Activated CD4-positive, alpha-beta T cell treated with anti-CD3 and anti-CD28 coated beads, Interleukin-2, amount 50 U/mL, for 48 hours (primary cell): ENCODE results near the gene SEMA3C.
"Not testable (repeated sequence)": the region's sequence is repeated elsewhere in the genome, so short reads cannot be mapped to it uniquely, and the experiment has no call there.

Experiments used
- DNase-seq, 2 experiments: peaks; one replicate each; pipeline ENCODE4 v3.0.0-alpha.2; 2020

The SEMA3C gene

DNA sequence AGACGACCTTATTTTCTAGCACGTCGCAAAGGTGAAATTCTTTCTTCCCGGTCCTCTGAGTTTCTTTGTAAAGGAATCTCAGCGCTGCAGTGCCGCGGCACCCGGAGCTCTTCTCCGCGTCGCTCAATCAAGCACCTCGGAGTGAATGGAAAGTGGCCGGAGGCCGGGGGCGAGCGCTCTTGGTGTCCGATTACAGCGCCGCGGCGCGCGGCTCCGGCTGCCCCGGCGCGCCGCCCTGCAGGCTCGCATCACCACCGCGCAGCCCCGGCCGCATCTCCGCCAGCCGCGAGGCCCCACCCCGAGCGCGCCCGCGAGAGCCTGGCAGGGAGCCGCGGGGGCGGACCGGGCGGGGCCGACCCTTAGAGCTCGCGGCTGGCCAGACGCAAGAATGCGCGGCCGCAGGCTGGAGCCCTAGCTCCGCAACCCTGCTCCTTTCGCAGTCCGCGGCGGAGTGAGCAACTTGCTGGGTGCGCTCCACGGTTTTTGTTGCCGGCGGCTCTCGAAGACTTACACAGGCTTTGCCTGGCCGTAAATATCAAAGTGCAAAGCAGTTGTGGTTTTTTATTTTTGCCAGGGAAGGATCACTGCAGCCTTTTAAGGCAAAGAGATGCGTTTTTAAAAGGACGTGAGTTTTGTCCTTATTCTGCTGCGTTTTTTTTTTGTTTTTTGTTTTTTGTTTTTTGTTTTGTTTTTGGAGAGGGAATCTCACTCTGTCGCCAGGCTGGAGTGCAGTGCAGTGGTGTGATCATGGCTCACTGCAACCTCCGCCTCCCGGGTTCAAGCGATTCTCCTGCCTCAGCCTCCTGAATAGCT is at the start of gene SEMA3C:
Gene SEMA3C, minus strand, starts transcription at position 143 of the 813 bp plus-strand sequence. CDS start 2,270 bp downstream, outside the sequence.
- peak; percentile 1 to 5 for DNase-seq

DNA sequence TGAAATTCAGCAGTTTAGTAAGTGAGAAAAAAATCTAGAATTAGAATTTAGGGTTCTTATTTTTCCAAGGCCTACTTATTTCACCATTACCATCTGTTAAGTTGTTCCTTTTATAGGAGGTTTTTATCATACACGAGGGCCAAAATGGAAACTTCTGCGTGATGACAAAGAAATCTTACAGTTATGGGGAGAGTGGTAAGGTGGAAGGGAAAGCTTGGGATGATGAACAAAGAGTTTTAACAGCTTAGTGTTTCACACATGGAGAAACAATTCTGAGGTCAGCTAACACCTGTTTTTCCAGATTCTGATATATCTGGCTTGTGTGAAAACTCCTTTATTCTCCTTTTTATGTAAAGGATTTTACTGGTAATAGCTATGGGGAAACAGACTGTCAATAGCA is 49.8 kb upstream of the SEMA3C start:
- DNase-seq, result no peak

- DNase-seq, result no peak
Observed at GRCh38 chr7:80967917-80968297, 49.1 kb upstream of the SEMA3C start.

DNA sequence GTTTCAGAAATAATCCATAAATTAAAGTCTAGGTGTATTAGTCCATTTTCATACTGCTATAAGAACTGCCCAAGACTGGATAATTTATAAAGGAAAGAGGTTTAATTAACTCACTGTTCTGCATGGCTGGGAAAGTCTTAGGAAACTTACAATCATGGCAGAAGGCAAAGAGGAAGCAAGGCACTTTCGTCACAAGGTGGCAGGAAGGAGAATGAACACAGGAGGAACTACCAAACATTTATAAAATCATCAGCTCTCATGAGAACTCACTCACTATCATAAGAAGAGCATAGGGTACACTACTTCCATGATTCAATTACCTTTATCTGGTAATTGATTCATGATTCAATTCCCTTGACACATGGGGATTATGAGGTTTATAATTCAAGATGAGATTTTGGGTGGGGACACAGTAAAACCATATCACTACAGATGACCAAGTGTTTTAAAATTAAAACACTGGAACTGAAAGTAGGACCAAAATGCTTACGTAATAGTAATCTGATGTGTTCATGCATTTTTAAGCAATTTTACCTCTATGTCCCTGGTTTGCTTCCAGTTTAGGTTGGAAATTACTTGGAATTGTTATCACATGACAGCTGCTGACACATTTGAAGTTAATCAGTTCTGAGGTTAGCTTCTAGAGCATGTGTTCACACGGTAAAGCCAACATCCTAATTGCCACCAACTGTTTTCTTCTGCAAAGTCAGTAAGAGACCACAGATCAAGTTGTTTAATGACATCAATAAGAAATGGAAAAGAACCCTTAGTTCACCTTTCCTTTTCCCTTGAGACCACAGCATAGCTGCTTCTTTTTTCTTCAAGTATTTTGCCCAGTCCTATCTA is 48.4 kb upstream of the SEMA3C start:
- no peak for DNase-seq

- DNase-seq, result no peak
Observed at GRCh38 chr7:80960244-80960795, 41.5 kb upstream of the SEMA3C start.

DNA sequence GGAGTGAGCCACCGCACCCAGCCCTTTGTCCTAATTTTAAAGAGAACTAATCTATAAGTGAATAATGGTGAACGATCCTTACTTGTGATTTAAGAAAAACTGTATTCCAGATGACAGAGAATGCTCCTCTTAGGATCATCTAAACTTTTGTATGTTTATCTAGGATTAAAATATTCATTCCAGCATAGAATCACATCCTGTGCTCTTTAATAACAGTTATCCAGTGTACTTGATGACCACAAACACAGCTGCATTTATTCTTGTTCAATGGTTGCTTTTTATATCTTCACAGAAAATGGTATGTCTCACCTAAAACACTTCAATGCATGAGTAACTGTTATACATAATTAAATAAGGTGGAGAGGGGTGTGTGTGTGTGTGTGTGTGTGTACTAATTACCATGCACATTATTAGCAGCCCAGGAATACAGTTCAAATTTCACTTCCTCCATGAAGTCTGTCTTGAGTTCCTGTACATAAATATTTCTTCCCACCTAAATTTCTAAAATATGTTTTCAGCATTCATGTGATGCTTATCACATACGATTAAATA is 38.5 kb upstream of the SEMA3C start:
- DNase-seq, result no peak

GRCh38 chr7:80954191-80954590 is 35.3 kb upstream of the SEMA3C start:
- DNase-seq, result no peak

- DNase-seq, result no peak
Observed at GRCh38 chr7:80950550-80950967, 31.7 kb upstream of the SEMA3C start.

DNA sequence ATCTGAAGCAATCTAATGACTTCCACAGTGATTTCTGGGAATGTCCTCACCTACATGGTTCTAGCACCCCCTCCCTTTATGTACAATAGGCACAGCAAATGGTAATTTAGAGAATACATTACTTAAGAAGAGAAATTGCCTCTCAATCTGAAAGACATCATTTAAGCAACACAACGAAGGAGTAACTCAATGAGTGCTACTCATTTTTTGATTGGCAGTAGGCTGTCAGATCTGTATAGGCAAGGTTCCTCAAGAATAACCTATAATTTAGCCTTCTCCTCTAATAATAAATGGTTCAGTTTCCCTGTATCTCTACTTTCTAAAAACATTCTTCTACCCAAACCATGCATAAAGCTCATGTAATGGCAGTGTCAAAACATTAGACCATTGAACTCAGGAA is 30.6 kb upstream of the SEMA3C start:
- no peak for DNase-seq

GRCh38 chr7:80946858-80947257 is 28.0 kb upstream of the SEMA3C start:
- no peak for DNase-seq

GRCh38 chr7:80945976-80946375 is 27.1 kb upstream of the SEMA3C start:
- no peak for DNase-seq

DNA sequence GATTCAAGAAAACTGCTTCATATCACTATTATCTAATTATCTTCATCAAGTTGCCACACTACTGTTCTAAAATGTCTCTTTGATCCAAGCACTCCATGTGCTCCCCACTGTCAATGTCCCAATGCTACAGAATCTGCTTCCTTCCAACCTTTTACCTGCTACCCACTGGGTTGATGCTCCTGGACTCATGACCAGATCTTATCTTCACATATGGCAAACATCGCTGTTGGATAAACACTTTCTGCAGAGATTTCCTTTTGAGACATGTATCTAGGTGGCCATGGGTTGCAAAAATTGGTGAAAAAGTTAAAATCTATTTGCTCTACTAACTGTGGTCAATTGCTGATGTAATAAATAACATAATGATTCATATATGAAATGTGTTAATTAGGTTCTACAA is 24.5 kb upstream of the SEMA3C start:
- DNase-seq, result no peak

DNA sequence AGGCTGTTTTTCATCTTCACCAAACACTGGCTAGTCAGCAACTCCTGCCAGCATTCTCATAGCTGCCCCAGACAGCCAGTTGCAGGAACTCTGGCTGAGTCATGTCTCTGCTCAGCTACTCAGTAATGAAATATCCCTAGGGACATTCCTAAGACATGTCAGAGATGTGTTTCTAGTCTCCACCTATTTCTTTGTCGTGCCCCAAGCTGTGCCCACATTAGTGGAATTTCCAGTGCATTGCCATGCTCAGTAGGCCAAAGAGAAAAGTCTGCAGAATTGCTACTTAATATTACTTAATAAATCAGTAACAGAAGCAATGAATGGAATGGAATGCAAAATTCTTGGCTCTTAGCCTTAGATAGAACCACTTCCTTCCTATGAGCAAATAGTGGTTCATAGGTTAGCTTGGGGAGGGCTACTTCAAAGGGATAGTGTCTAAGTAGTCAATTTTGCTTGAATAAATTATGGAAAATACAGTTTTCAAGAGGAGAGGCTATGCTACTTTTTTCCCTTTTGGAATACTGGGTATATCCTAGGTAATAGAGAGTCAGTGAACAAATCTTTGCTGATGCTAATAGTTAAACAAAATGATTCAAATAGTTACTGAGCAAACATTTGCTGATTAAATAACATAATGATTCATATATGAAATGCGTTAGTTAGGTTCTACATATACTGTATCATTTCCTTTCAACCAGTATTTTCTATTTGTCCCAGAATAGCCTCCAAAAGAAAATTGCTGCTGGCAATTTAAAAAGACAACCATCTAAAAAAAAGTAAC is 23.6 kb upstream of the SEMA3C start:
- DNase-seq, result no peak

- DNase-seq, result no peak
Observed at GRCh38 chr7:80941208-80941758, 22.4 kb upstream of the SEMA3C start.

DNA sequence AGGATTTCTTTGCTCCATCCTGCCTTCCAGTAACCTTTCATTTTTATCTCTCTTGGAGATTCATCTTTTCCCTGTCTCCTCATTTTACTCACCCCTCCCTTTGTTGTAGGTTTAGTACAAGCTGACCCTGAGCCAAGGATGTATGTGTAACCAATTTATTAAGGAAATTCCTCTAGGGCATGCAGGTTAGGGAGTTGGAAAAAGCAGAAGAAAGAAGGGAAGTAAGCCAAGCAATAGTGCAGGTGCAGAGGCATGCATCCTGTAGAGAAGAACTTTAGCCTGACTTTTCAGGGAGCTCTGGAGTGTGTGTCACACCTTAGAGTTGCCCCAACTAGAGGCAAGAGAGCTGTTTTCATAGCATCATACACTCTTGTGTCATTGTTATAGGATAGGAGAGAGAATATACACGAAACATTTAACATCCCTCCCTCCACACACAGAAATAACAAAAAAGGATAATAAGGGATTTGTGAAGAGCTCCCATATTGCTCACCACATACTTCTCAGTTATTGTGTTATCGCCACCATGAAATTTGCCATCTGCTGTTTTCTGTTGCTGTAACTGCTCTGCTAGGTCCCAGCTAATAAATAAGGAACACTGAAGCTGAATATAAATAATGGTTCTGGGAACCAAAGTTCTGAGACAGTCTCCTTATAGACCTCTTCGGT is 21.8 kb upstream of the SEMA3C start:
- no peak for DNase-seq

DNA sequence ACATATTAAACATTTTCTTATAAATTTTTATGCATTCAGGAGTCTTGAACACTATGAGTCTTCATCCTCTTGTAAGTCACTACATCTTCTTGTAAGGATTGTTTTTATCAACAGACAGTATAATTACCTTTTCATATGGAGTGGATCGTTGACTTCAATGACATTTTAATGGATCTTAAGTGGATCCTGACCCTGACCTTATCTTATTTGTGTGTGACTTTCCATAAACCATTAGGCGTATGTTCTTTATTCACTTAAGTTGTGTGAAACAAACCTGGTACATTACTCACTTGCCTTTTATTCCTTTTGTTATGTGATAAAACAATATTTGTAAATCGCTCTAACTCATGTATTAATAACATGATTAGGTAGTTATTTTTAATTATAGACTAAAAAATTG is 18.5 kb upstream of the SEMA3C start:
- DNase-seq, result no peak

GRCh38 chr7:80935991-80936780 is 17.3 kb upstream of the SEMA3C start:
- no peak for DNase-seq

DNA sequence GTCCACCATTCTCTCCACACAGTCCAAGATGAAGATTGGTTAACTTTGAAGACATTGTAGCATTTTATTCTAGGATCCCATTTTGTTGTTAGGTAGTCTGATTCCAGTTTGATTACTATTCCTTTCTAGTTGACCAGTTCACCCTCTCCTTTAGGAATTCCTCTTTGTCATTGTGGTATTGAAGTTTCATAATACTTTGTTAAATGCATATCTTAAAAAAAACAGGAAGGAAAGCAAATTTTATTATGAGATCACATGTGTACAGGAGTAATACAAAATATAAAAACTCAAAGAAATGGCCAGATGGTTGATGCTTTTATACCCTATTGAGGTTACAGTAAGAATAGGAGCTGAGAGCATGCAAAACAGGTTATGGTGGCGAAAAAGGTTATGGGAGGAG is 15.5 kb upstream of the SEMA3C start:
- DNase-seq, result no peak

DNA sequence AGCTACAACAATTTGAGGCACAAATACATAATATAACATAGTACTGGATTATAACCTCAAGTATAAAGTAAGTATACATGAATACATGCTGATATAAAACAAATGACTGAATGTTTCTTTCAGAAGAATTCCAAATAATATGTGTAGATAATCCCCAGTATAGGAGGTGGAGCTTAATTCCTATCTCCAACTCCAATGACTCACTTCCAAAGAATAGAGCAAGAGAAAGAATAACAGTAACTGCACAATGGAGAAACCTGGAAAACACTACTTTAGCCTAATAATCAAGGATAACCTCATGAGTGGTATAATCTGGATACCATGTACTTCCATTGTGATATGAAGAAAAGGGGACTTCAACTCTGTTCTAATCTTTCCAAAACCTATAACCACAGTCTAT is 13.7 kb upstream of the SEMA3C start:
- DNase-seq, result no peak

GRCh38 chr7:80929619-80930018 is 10.8 kb upstream of the SEMA3C start:
- DNase-seq, result no peak

DNA sequence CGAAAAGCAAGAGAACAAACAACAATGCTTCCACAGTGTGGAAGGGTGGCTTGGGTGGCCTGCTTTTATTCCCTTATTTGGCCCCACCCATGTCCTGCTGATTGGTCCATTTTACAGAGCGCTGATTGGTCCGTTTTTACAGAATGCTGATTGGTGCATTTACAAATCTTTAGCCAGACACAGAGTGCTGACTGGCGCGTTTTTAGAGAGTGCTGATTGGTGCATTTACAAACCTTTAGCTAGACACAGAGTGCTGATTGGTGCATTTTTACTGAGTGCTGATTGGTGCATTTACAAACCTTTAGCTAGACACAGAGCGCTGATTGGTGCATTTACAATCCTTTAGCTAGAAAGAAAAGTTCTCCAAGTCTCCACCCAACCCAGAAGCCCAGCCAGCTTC is 8.1 kb upstream of the SEMA3C start:
- not testable (repeated sequence) for DNase-seq
